Stimulated activated CD4-positive, alpha-beta T cell treated with anti-CD3 and anti-CD28 coated beads, Interleukin-15, amount 100 ng/mL, for 24 hours (primary cell): ENCODE data around the gene ATE1.
"Not testable (repeated sequence)": the region's sequence is repeated elsewhere in the genome, so short reads cannot be mapped to it uniquely, and the experiment has no call there.

Experiments
- DNase-seq: peaks from one replicate; pipeline ENCODE4 v3.0.0-alpha.2; 2020

ATE1 gene

DNA sequence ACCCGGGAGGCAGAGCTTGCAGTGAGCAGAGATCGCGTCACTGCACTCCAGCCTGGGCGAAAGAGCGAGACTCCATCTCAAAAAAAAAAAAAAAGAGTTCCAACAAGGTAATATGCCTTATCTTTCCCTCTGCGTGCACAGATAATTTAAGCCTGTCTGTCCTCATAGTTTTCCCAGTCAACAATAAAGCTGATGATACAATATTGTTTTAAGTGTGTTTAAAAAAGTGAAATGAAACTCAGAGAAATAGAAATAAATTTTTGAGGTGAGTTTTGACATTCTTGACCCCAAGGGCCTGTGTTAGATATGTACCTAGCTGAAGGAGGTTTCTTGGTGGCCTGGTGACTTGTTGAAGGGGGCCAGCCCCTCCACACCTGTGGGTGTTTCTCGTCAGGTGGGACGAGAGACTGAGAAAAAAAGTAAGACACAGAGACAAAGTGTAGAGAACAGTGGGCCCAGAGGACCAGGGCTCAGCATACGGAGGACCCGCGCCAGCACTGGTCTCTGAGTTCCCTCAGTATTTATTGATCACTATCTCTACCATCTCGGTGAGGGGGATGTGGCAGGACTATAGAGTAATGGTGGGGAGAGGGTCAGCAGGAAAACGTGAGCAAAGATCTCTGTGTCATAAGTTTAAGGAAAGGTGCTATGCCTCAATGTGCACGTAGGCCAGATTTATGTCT lies 1.9 kb upstream of the ATE1 start:
- not testable (repeated sequence) for DNase-seq

DNA sequence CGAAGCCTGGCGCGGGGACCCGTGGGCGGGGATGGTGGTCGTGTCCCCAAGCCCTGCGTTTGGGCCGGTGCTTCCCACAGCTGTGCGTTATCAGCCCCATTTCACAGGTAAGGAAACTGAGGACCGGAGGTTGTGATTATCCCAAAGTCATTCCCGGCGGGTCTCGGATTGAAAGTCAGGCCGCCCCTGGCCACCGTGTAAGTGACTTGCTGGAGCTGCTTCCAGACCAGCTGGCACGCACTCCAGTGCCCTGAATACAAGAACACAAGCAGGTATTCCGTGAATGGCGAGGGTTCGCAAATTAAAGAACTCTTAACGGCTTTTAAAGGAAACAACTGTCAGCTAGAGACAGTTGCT lies 675 bp upstream of the ATE1 start:
- no peak for DNase-seq

DNA sequence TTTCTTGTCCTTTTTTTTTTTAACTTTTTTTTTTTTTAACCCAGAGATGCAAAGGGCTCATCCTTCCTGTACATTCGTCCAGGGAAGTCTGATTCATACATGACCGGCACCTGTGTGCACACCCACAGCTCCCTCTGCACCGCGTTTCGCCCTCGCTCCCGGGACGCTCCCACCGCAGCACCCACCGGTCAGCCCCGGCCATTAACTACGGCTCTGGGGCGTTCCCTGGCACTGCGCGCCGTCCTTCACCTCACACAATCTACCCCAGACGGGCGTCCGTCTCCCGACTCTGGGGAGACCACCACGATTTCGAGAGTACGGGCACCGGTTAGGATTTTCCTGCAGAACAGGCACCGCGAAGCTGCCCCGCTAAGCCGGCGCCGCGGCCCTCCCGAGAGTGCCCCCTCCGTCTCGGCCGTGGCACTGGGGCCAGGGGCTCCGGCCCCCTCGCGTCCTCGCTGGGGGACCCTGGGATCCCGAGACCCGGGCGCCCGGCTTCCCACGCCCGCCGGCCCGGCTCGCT lies 452 bp downstream of the ATE1 start:
- peak; percentile 63 for DNase-seq

GRCh38 chr10:121926671-121927317 lies 1.0 kb downstream of the ATE1 start:
- no peak for DNase-seq

- DNase-seq: no peak
Measured at GRCh38 chr10:121926157-121926556, 1.7 kb downstream of the ATE1 start.

- DNase-seq: no peak
Measured at GRCh38 chr10:121921238-121921931, 6.4 kb downstream of the ATE1 start.

GRCh38 chr10:121919666-121920065 lies 8.2 kb downstream of the ATE1 start:
- DNase-seq: no peak

DNA sequence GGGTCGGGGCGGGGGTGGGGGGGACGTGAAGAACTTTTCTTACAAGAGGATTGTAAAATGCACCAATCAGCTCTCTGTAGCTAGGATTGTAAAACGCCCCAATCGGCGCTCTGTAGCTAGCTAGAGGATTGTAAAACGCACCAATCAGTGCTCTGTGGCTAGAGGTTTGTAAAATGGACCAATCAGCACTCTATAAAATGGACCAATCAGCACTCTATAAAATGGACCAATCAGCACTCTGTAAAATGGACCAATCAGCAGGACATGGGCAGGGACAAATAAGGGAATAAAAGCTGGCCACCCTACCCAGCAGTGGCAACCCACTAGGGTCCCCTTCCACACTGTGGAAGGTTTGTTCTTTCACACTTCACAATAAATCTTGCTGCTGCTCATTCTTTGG lies 9.0 kb downstream of the ATE1 start:
- not testable (repeated sequence) for DNase-seq

DNA sequence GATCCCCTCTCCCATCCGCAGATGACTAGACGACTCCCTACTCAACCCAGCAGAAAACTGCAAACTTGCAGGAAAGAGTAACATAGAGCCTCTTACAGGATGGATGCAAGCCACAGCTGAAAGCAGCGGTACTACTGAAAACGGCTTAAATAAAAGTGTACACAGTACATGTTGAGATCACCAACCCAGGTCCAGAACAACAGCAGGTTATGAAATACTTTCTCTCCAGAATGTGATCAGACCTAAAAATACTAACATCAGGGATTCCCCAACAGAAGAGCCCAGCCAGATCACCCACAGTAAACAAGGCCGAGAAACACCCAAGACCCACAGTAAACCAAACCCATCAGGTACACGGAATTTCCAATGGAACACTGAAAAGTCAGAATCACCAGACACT lies 13.2 kb downstream of the ATE1 start:
- no peak for DNase-seq

DNA sequence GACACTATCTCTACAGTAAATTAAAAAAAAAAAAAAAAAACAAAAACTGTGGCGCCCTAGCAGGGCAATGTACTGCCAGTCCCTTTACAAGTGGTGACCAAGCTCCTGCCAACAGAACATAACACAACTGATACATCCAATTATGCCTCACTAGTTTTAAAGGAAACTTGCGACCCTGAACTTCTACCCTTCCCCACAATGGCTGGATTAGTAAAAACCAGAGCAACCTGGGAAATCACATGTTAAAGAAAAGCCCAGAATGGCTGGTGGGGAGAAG lies 16.5 kb downstream of the ATE1 start:
- no peak for DNase-seq

DNA sequence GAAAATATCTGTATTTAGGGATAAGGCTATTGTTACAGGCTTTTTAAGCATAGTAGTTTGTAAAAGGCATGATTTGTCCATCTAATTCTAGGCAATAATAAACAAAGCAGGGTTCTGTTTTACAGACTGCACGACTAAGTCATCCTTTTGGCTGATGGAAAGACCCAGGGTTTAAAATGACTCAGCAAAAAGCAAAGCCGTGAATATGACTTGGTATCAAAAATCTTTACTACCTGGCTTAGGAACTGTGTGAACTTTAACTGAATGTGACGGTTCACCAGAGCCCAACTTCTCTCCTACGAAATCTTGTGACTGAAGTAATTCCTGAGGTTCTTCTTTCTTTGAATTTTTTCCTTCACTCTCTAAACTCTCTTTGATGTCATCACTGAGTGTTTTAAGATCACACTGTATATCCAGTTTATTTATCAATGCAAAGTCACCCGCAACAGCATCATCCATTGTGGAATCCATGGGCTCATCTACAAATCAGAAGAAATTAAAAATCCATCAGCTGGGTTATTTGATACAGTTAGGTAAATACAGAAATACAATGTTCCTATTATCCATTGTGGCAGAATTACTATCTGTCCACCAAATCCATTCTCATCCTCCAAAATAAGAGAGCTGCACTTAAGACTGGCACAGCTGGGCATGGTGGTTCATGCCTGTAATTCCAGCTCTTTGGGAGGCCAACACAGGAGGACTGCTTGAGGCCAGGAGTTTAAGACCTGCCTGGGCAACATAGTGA lies 17.0 kb downstream of the ATE1 start:
- DNase-seq: no peak

- DNase-seq: no peak
Measured at GRCh38 chr10:121904888-121905287, 22.9 kb downstream of the ATE1 start.

DNA sequence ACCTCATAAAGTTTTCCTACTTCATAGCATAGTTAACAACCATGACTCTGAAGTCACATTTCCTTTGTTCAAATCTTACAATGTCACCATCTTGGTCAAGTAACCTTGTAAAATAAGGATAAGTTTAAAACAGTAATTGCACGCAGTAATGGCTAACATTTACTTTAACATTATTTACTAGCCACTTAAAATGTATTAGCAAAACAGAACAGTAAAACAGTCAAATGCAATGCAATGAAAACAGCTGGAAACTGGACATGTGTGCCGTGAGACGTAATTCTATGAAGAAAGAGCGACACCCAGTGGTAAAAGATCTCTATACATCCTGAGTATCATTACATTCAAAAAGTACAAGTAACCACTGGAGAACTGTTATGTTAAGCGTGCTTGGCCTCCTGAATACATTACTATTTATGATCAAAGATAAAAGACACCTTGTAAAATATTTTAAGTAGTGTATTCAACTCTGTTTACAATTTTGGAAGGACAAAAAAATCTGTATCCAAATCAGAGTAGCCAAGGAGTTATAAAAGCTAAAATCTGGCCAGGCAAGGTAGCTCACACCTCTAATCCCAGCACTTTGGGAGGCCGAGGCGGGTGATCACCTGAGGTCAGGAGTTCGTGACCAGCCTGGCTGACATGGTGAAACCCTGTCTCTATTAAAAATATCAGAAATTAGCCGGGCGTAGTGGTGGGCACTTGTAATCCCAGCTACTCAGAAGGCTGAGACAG lies 27.2 kb downstream of the ATE1 start:
- no peak for DNase-seq

DNA sequence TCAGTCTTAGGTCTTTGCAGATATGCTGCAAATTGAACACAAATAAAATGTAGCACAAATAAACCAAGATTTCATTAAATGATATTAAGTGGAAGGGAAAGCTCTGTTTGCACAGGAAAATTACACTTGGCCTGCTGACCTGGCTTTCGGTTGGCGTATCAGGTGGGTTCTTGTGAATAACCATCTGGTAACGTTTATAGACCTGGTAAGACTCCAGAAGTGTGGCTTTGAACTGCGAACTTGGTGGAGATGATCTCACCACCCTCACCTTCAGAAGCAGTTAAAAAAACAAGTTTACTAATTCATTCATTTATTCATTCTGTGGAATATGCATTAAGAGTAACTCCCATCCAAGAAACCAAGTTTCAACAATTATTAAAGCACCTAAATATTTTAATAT lies 28.1 kb downstream of the ATE1 start:
- no peak for DNase-seq

- no peak for DNase-seq
Measured at GRCh38 chr10:121891103-121891502, 36.7 kb downstream of the ATE1 start.

DNA sequence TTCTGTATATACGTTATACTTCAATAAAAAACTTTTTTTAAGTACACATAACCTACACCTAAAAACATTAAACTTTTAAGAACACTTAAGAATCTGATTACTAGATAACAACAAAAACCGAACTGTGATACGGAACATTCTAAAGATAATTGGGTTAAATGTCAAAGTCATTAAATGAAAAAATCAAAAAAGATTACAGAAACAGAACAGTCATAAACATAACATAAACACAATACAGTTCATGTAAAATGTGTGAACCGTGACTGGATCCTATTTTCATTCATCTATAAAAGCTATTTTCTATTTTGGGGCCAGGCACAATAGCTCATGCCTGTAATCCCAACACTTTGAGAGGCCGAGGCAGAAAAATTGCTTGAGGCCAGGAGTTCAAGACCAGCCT lies 38.6 kb downstream of the ATE1 start:
- no peak for DNase-seq

DNA sequence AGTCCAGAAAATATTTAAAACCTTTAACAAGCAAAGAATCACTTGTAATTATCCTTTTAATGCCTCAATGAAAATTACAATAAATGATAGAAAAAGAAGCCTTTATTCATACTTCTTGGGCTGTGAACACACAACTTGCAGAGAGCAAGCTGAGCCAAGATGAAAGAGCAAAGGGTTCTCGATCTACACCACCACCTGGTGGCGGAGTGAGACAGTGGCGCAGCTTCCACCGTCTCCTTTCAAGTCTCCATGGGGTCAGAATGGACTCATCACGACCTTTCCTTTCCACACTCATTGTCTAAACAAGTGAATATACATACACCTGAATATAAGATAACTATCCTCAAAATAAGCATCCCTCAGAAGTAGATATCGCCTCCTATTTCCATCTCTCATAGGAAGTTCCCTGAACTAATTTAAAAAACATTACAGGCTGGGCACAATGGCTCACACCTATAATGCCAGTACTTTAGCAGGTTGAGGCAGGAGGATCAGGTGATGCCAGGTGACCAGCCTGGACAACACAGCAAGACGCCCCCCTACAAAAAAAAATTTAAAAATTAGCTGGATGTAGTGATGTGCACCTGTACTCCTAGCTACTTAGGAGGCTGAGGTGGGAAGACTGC lies 40.7 kb downstream of the ATE1 start:
- DNase-seq: peak; percentile 60

- no peak for DNase-seq
Measured at GRCh38 chr10:121886181-121886580, 41.6 kb downstream of the ATE1 start.

DNA sequence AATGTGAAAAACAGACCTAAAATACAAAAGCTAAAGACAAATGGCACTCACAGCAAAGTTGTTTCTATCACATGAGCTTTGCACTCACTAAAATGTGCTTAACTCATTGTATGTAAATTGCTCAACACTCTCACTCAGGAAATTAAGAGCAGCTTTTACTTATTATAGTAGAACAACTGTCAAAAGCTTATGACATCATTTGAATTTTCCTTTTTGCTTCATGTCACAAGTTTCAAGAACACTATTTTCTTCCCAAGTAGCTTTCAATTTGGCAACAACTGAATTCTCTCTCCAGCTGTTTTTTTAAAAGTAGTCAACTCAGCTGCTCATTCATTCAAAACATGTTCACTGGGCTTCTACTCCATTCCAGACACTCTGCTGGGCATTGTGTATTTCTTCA lies 46.9 kb downstream of the ATE1 start:
- no peak for DNase-seq

GRCh38 chr10:121879476-121879875 lies 48.4 kb downstream of the ATE1 start:
- DNase-seq: no peak

GRCh38 chr10:121873236-121873635 lies 54.6 kb downstream of the ATE1 start:
- no peak for DNase-seq

DNA sequence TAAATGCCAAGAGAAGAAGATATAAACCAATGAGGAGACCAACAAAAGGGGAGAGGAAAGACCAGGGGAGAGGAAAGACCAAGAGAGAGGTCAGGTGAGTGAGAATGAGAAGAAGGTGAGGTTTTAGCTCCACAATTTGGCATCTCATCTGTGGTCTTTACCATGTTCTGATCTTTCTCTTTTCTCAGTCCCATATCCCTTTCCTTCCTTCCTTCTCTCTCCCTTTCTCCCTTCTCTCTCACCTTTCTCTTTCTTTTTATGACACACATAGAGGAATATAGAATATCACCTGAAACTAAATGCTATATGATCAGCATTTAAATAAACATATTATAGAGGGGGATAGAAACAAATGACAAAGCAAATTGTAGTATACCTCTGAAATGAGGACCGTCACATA lies 57.4 kb downstream of the ATE1 start:
- DNase-seq: no peak

DNA sequence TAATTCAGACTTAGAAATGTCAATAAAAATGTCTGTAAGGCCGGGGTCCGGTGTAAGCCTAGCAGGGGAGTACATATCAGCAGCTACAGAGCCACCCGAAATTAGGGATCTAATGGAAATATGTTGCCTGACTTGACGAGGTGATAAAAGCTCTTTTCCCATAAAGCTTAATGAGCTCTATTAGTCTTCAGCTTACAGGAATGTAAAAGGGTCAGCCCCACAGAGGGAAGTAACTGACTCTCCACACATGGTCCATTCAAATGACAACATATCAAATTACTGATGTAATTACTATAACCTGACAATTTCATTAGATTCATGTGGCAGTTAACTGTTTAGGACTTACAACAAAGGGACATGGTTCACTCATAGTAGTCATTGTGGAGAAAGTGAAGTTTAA lies 62.3 kb downstream of the ATE1 start:
- DNase-seq: no peak
